Cortex of kidney (tissue), 1 donor: Measurements from ENCODE around the gene SARS1.

Source experiments
- DNase-seq: peaks from one replicate; lab custom pipeline; 2025; lab: John Stamatoyannopoulos, UW

Gene SARS1

DNA sequence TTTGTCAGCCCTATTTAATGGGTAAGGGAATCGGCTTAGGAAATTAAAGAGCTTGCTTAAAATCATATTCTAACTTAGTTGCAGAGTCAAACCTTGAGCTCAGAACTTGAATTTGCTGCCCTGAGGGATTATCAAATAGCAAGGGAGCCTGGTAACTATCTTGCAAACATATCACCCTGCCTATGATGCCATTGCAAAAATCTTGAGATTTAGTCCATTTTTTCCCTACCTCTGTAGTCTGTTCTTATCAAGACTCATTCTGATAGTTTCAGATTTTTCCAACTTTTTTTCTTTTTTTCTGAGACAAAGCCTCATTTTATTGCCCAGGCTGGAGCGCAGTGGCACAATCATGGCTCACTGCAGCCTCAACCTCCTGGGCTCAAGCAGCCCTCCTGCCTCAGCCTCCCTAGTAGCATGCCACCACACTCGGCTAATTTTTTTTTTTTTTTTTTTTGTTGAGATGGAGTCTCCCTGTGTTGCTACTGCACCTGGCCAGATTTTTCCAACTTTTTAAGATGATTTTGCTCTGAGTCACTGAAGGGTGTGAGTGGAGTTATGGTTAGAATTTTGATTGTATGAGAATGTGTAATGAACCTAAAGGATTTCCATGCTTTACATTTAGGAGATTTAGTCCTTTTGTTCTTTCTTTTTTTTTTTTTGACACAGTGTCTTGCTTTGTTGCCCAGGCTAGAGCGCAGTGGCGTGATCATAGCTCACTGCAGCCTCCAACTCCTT is 12.2 kb downstream of the SARS1 start:
- DNase-seq = no peak

DNA sequence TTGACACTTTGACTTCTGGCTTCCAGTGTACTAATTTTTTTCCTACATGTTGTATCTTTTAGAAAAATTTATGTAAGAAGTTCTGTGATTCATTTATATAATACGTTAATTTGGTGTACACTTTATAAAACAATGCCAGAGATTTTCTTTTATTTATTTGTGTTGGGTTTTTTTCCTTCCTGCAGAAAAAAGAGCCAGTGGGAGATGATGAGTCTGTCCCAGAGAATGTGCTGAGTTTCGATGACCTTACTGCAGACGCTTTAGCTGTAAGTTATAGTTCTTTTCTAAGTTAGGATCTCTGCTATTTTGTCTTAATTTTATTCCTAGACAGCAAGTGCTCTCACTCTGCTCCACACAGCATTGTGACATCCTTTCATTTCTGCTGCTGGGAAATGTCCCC is 14.4 kb downstream of the SARS1 start:
- no peak for DNase-seq

DNA sequence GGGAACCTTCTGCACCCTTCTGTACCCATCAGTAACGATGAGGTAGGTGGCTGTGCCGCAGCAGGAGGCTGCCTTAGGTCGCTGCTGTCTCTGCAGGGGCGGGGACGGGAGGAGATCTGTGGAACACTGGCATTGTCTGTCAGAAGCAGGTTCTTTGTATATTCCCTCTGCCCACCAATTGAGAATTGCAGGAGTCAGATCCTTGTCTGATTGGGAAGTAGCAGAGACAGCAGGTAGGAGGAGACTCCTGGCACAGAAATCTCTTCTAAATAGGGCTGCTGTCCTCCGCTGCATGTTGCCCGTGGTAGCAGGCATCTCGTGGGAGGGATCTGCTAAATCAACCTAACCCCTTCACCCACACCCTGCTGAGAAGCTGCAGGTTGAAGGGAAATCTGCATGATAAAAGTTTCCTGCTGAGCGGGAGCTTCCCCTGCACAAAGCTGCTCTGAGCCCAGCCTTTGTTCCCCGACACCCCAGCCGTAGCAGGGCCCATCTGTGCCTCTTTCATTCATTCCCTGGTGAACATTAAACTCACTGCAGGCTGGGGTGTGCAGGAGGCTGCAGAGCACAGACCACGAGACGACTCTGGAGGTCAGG is 15.9 kb downstream of the SARS1 start:
- no peak for DNase-seq

DNA sequence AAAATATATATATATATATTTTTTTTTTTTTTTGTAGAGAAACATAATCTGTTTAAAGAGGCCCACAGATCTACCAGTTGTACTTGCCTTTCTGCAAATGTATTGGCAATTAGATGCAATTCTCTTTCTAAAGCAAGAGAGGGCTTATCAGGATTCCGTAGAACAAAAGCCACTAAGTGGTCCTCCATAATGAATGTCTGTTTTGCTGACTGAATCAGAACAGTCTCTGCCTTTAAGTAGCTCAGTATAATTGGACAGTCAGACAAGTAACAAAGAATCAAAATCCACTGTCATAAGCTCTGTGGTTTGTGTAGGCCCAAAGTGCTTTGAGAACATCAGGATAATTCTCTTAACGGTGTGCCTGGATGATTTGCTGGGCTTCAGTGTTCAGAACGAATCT is 17.3 kb downstream of the SARS1 start:
- no peak for DNase-seq

DNA sequence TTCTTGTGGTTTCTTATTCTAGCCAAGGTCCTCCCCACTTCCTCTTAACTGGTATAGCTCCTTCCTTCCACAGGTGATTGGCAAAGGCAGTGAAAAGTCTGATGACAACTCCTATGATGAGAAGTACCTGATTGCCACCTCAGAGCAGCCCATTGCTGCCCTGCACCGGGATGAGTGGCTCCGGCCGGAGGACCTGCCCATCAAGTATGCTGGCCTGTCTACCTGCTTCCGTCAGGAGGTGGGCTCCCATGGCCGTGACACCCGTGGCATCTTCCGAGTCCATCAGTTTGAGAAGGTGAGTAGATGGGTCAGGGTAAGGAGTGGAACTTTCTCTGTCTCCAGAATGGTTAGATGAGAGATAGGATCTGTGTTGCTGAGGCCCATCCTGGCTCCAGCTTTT is 21.4 kb downstream of the SARS1 start:
- DNase-seq = no peak

DNA sequence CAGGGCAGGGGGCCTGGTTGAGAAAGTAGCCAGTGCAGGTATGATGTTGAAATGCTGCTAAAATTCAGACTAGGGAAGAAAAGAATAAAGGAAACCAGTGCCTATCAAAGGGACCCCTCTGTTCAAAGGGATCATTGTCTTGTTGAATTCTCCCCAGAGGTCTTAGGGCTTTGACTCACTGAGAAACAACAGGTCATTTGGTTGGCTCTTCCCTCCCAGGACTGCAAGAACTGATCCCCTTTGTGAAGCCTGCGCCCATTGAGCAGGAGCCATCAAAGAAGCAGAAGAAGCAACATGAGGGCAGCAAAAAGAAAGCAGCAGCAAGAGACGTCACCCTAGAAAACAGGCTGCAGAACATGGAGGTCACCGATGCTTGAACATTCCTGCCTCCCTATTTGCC is 23.8 kb downstream of the SARS1 start:
- DNase-seq = no peak

DNA sequence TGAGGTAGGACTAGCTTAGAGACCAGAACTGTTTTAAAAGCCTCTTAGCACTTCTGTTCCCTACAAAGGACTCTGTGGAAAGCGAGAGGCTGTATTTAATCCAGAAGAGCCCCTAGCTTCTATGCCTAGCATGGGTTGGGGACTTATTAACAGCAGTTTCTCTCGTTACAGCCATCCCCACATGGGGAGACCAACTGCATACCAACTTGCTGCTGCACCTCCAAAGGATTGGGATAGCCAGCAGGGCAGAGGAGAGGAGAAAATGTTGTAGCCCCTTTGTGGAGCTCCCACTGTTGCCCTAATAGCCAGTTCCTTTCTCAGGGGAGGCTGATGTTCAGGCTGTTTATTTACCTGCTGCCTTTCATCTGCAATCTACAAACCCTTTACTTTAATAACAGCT is 24.7 kb downstream of the SARS1 start:
- DNase-seq = no peak

DNA sequence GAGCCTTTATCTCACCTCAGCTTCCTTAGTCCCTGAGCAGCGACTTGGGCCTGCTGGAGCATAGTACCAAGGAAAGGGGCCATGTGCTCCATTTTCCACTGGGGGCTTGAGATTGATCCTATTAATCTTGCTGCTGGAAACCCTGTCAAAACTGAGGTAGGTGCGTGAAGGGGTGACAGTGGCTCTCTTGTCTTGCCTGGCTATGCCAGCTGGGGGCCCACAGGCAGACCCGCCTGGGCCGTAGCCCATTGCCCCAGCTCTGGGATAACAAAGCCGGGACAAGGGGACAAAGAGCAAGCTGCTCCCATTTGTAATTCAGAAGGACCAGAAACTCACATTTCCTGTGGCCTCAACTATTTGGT is 25.3 kb downstream of the SARS1 start:
- no peak for DNase-seq

DNA sequence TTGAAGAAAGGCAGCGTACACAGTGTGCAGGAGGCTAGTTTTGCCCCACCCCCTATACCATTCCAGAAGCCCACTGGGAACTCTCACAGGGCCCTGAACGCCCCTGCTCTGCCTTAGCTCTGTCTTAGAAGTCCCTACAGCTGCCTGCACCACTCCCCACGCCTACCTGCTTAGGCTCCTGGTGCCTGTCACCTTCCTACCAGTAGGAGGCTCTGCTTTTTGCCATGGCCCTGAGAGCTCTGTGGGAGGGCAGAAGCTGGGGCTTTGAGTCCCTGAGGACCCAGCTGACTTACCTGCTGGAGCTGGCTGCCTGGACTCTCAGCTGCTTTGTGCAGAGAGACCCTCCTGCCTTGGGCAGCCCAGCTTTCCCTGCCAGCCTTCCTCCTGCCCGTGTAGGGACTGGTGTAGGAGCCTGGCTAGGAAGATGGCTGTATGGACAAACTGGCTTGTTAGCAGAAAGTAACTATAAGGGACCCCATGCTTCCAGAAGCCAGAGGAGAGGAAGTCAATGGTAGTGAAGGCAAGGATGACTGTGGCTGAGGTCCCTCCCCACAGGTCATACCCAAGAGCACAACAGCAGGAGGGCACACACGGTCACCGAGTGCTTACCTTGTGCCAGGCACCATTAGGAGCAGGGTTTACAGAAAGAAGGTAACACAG is 25.8 kb downstream of the SARS1 start:
- DNase-seq = no peak

DNA sequence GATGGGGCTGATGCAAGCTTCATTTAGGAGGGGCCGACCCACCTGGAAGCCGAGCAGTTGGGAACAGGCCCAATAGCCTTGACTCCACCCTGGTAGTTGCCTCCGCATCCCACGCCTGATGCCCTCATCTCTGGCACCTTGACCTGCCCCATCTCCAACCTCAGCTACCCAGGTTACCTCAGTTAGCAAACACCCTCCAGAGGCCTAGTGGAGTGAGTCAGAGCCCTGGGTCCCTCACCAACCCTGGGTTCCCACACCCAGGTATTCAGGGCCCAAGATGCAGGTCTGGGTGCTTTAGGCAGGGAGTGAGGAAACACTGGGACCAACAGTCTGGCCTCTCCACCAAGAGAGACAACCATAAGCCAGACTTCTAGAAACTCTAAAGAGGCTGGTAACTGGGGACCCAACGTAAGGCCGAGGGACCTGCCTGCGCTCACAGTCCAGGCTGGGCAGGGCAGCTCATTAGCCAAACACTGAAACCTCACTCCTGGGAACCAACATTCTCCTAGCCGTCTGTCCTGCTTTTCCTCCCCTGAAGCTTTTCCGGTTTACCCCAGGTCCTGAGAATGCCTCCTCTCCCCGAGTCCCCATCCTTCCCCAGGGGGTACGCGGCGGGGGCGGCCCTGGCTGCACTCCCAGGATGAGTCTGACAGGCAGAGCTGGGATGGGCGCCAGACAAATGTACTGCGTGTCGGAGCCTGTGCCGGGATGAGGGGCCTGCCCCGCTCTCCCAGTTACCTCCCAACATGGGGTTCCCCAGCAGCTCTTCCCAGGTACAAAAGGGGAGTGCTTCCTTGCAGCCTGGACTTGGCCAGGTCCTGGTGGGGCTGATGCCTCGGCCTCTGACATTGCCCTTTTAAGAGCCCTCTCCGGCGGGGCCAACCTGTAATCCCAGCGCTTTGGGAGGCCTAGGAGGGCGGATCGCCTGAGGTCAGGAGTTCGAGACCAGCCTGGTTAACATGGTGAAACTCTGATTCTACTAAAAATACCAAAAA is 26.7 kb downstream of the SARS1 start:
- no peak for DNase-seq

DNA sequence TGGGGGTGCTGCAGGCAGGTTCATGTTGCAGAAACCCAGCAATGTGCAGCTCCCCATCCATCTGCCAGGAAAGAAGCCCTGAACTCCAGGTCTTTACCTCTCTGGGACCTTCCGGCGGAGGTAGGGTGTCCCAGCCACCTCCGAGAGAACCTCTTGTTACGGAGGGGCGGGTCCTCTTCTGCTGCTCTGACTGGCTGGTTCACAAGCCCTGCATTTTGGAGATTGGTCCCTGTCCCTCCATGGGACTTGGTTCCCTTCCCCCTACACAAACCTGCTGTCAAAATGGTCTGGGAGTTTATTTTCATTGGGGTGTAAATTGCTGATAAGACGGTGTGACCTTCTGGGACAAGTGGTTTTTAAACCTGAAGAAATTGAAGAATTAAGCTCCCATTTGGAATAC is 27.6 kb downstream of the SARS1 start:
- DNase-seq = no peak

DNA sequence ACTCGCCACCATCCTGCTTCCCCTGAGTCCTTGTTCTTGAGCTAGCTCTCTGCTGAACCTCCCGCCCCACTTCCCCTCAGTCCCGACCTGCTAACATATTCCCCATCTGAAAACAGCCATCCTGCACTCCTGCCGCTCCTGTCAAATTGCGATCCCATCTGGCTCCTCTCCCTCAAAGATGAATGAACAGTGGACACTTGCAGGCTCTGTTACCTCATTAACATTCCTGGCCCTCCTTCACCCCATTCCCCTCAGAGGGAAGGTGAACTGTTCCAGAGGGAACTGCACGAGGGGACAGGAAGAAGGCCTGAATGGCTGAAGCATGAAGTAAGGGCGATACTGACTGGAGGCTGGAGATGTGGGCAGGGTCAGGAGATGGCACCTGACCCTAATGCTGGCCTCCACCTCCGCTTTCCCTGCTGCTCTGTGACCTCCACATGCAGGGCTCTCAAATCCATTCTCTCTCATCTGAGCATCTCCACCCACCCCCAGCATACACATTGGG is 28.2 kb downstream of the SARS1 start:
- DNase-seq = no peak

DNA sequence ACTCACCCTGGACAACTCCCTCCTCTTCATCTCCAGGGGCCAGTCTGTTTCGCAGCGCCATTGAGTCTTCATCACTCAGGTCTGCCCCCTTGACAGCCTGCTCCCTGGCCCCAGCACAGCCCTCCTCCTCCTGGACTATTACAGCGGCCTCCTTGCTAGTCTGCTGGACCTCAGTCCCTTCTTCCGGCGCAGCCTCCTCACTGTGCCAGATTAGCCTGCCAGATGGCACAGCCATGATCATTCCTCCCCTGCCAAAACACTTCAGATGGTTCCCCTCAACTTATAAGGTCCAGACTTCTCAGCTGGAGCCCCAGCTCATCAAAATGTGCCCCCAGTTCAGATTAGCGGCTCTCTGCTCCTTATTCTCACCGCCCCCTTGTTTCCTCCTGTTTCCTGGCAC is 28.7 kb downstream of the SARS1 start:
- DNase-seq = no peak

DNA sequence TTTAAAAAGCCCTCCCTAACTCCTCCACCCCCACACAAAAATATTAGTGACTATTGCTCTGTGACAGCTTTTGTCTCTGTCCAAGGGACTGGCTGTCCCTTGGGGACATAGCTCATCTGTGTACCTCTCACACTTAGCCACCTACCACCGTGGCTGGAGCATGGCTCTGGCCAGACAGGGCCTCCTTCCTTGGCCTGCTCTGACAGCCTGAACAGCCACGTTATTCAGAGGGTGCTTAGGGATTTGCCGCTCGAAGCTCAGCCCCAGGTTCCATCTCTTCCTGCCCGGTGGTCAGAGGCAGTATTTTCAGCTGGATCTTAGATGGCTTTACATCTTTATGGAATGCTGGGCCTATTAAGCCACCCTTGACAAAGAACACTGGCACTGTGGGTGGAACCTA is 29.5 kb downstream of the SARS1 start:
- no peak for DNase-seq

DNA sequence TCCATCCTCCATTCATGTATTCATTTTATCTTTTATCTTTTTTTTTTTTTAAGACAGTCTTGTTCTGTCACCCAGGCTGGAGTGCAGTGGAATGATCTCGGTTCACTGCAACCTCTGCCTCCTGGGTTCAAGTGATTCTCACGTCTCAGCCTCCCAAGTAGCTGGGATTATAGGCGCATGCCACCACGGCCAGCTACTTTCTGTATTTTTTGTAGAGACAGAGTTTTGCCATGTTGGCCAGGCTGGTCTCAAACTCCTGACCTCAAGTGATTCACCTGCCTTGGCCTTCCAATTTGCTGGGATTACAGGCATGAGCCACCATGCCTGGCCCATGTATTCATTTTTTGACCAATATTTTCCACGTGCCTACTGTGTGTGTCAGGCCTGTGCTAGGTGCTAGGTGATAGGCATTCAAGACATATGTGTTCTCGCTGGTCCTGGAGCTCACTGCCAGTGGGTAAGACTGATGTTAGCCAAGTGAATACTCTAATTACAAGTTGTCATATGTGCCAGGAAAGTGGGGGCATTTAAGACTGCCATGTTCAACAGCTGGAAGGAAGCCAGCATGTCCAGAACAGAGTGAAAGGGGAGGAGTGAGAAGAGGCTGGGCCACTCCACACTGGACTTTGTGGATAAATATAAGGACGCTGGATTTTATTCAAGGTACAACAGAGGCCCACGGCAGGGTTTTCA is 30.3 kb downstream of the SARS1 start:
- DNase-seq = no peak

DNA sequence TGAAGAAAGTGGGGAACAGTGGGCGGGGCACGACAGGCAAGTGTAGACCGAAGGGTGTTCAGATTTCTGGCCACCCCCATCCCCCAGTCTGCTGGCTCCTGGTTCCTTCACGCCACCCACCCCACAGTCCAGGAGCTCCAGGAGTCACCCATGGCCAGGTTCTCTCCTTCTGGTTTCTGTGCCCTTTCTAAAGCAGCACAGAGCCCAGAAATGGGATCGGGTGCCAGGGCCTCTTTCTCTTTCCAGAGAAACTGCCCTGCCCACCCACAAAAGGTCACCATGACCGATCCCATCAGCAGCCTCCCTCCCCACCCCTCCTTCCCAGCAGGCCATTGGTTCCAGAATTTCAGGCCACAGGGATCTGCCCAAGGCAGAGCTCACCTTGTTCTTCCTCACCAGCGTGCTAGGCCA is 32.4 kb downstream of the SARS1 start:
- DNase-seq = no peak

DNA sequence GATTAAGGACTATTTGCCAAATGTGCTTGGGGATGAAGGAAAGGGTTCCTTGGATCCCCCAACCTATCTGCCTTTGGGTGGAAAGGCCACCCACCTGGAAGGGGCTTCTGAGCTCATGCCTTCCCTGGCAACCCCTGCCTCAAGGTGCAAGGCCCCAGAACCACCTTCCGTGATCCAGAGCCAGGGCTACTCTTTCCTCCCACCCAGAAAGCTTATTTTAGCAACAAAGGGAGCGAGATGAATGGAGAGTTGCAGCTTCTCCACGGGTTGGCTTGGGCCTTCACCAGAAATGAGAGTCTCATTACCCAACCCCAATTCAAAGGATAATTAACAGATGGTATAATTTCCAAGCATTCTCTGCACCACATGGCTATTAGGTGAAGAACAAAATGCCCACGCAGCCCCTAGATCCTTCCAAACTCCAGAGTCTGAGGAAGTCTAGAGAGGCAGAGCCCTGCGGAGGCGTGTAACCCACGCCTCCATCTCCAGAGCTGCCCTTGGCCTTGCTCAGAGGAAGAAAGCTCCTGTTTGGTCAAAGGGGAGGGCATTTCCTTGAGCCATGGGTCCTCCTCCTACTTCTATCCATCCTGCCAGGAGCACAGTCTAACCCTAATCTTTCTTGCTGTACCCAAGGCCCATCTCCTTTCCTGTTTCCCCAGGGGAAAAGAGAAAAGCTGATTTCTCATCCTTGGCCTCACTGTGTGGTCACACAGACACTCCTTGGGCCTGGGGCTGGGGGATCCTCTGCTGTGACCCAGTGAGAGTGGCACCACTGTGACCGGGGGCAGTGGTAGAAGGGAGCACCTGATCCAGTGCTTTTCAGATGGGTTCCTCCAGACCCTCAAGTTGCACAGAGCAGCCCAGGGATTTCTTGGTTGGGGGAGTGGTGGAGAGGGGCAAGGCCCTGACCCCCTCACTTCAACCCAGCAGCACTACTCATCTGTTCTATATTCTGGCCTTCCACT is 34.0 kb downstream of the SARS1 start:
- no peak for DNase-seq

DNA sequence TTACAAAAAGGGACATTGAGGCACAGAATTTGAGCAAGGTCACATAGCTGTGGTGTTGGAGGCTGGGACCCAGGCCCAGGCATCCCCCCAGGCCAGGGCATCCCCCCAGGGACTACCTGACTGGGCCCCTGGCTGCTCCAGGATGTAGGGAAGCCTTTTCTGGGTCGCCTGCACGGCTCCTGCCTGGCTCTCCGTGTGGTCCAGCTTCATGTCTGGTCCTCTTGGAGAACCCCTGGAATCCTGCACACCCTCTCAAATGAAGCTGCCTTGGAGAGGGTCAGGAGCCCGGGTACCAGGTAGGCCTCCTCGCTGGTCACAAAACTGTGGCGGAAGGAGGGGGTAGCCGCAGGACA is 34.7 kb downstream of the SARS1 start:
- no peak for DNase-seq

DNA sequence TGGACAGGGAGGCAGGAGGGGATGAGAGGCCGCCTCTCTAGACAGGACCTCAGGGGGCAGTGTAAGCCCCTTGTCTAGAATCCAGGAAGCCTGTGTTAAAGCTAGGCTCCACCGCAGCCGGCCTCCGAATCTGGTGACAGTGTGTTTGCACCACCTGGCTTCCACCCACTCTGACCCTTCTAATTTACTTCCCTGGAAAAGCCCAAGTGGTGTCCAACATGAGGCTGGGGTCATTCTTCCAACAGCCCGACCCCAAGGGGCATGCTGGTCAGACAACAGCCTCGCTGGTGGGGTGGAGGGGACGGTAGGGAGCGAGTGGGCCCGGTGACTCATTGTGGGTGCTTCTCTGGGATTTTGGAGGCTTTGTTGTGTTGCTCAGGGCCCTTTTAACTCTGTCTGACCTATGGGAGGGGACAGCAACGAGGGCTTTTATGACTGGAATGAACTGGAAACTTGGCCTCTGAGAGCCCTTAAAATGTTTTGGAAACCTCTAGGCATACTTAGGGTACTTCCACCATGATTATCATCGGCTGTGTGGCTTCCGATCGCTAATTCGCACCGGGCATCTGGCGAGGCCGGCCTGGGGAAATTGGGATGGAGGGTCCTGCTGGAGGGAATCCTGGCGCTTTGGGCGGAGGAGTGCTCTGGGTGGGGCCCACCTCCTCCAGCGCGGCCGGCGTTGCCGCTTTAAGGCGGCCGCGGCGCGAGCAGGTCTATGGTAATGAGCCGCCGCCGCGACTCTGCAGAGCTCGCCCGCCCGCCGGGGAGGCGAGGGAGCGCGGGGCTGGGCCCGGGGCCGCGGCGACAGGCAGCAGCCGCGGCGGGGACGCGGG is 35.3 kb downstream of the SARS1 start, which contains the start of gene CELSR2:
Gene CELSR2 (plus strand): TSS at position 743 of the 833 bp plus-strand sequence. CDS start 541 bp downstream, outside the sequence.
- DNase-seq = no peak
